Spinal cord (tissue), 10 donors: ENCODE measurements around the gene PPIL1. TPM values are rescaled to one million over a fixed set of nuclear protein-coding genes. Genes with fewer than 3 reads are reported as not detected.

Source experiments
- DNase-seq, 6 donors: peaks; one replicate each; pipeline versions ENCODE4 v3.0.0 to v3.0.0-alpha.2; 2013 to 2015; ENCODE audit warnings: low spot score in 6 of 6, low read depth in 4 of 6
- H3K27ac ChIP-seq: one replicate; pipeline ENCODE4 v1.5.1; 2013; ENCODE audit warnings: low read depth, low read length, control low read depth
- H3K27me3 ChIP-seq: one replicate; pipeline ENCODE4 v1.6.1; 2013; ENCODE audit warnings: low read length; ENCODE audit not compliant: control insufficient read depth, insufficient read depth
- H3K36me3 ChIP-seq: one replicate; pipeline ENCODE4 v1.6.1; 2013; ENCODE audit warnings: low read length; ENCODE audit not compliant: control insufficient read depth, insufficient read depth
- H3K4me1 ChIP-seq: one replicate; pipeline ENCODE4 v1.6.1; 2013; ENCODE audit warnings: low read length; ENCODE audit not compliant: control insufficient read depth, insufficient read depth
- H3K4me3 ChIP-seq: one replicate; pipeline ENCODE4 v1.5.1; 2013; ENCODE audit warnings: low read depth, low read length, control low read depth
- H3K9me3 ChIP-seq: one replicate; pipeline ENCODE4 v1.6.1; 2013; ENCODE audit warnings: low read length; ENCODE audit not compliant: control insufficient read depth, insufficient read depth
- WGBS: methylation state at CpG from one replicate; pipeline ENCODE4 v1.1.5; 2013; ENCODE audit warnings: missing lambda C conversion rate; ENCODE audit not compliant: insufficient coverage; 5-methylcytosine and 5-hydroxymethylcytosine counted together
- polyA plus RNA-seq, 2 donors: library from polyadenylated mRNA; unstranded; fragments of 120-200 nt; gene quantifications; one replicate each; pipeline ENCODE4 v1.2.1, GENCODE V29; 2013; ENCODE audit not compliant: insufficient read length in 2 of 2
- total RNA-seq, 2 donors: library from RNA; depleted of rRNA in 1 of 2; stranded (reverse); fragments of 120-200 nt in 1 of 2; fragments of >200 nt in 1 of 2; gene quantifications; one replicate each; pipeline versions ENCODE4 v1.2.3 to v1.2.4, GENCODE V29; 2013 to 2014
- donor health status: healthy.

PPIL1 gene
- total and polyA plus RNA-seq, 4 donors, result 39.2 to 70.1 (median 56.2) TPM

- Histone ChIP-seq H3K4me1 (no peaks in the 10 kb centered on the region), H3K9me3 (no peaks in the 10 kb centered on the region), H3K27ac (no peak overlapping the region), H3K36me3 (peaks cover 21% of the 10 kb centered on the region), H3K27me3 (no peaks in the 10 kb centered on the region), H3K4me3 (no peak overlapping the region)
- no peak for DNase-seq
- 68% methylated on average over 4 of the region's 6 CpGs for WGBS
Measured at GRCh38 chr6:36858407-36858981, 16.1 kb downstream of the PPIL1 start.

GRCh38 chr6:36857325-36857724 lies 17.3 kb downstream of the PPIL1 start:
- Histone ChIP-seq H3K4me1 (no peaks in the 10 kb centered on the region), H3K27me3 (no peaks in the 10 kb centered on the region), H3K9me3 (no peaks in the 10 kb centered on the region), H3K36me3 (peaks cover 23% of the 10 kb centered on the region), H3K27ac (no peak overlapping the region), H3K4me3 (no peak overlapping the region)
- 100% methylated on average over 1 of the region's 4 CpGs for WGBS
- no peak for DNase-seq

GRCh38 chr6:36856277-36856676 lies 18.3 kb downstream of the PPIL1 start:
- Histone ChIP-seq H3K36me3 (peaks cover 23% of the 10 kb centered on the region), H3K27me3 (no peaks in the 10 kb centered on the region), H3K9me3 (no peaks in the 10 kb centered on the region), H3K27ac (no peak overlapping the region), H3K4me3 (no peak overlapping the region), H3K4me1 (no peaks in the 10 kb centered on the region)
- no peak for DNase-seq
- 63% methylated on average over 6 of the region's 8 CpGs for WGBS

- H3K4me1 ChIP-seq, result peaks cover 3% of the 10 kb centered on the region
- DNase-seq, result no peak
- no peak overlapping the region for H3K4me3 ChIP-seq
- no peak overlapping the region for H3K27ac ChIP-seq
- no peaks in the 10 kb centered on the region for H3K9me3 ChIP-seq
- no peaks in the 10 kb centered on the region for H3K27me3 ChIP-seq
- H3K36me3 ChIP-seq, result peaks cover 23% of the 10 kb centered on the region
- 90% methylated on average over 7 of the region's 10 CpGs for WGBS
Measured at GRCh38 chr6:36855750-36856149, 18.9 kb downstream of the PPIL1 start.

- Histone ChIP-seq H3K27me3 (no peaks in the 10 kb centered on the region), H3K4me1 (peaks cover 20% of the 10 kb centered on the region), H3K27ac (no peak overlapping the region), H3K4me3 (no peak overlapping the region), H3K9me3 (no peaks in the 10 kb centered on the region), H3K36me3 (peaks cover 15% of the 10 kb centered on the region)
- 96% methylated on average over 3 of the region's 5 CpGs for WGBS
- no peak for DNase-seq
Measured at GRCh38 chr6:36853325-36853724, 21.3 kb downstream of the PPIL1 start.

- 54% methylated on average over 3 of the region's 4 CpGs for WGBS
- Histone ChIP-seq H3K27ac (no peak overlapping the region), H3K4me1 (peaks cover 24% of the 10 kb centered on the region)
Measured at GRCh38 chr6:36852481-36853147, 22.0 kb downstream of the PPIL1 start.

GRCh38 chr6:36851626-36852025 lies 23.0 kb downstream of the PPIL1 start:
- H3K36me3 ChIP-seq, result peaks cover 15% of the 10 kb centered on the region
- no peaks in the 10 kb centered on the region for H3K27me3 ChIP-seq
- no CpG with 5 or more reads among the region's 4 CpGs for WGBS
- no peak overlapping the region for H3K4me3 ChIP-seq
- no peaks in the 10 kb centered on the region for H3K9me3 ChIP-seq
- no peak for DNase-seq
- no peak overlapping the region for H3K27ac ChIP-seq
- peaks cover 24% of the 10 kb centered on the region for H3K4me1 ChIP-seq

More at GRCh38 chr6:36852481-36853147, 22.0 kb downstream of the PPIL1 start:
- no peaks in the 10 kb centered on the region for H3K9me3 ChIP-seq
- DNase-seq, result no peak
- peaks cover 15% of the 10 kb centered on the region for H3K36me3 ChIP-seq
- no peak overlapping the region for H3K4me3 ChIP-seq
- H3K27me3 ChIP-seq, result no peaks in the 10 kb centered on the region

- Histone ChIP-seq H3K4me1 (peaks cover 24% of the 10 kb centered on the region), H3K36me3 (peaks cover 12% of the 10 kb centered on the region), H3K4me3 (no peak overlapping the region), H3K27me3 (no peaks in the 10 kb centered on the region), H3K27ac (no peak overlapping the region), H3K9me3 (no peaks in the 10 kb centered on the region)
- 25% methylated on average over 2 of the region's 3 CpGs for WGBS
- DNase-seq, result peak in 4 of 6 donors; percentile 82 to 96 (median 90)
Measured at GRCh38 chr6:36851149-36851614, 23.4 kb downstream of the PPIL1 start.

- Histone ChIP-seq H3K36me3 (peaks cover 3% of the 10 kb centered on the region), H3K27ac (peak overlapping the region; percentile 35), H3K27me3 (no peaks in the 10 kb centered on the region), H3K4me3 (no peak overlapping the region), H3K9me3 (no peaks in the 10 kb centered on the region), H3K4me1 (peaks cover 29% of the 10 kb centered on the region)
- 84% methylated on average over 3 of the region's 9 CpGs for WGBS
- peak in 1 of 6 donors; percentile 65 for DNase-seq
Measured at GRCh38 chr6:36850021-36850420, 24.6 kb downstream of the PPIL1 start.
